H1 (cell line): ENCODE measurements around the gene HS6ST2. TPM values are rescaled to one million over a fixed set of nuclear protein-coding genes. Genes with fewer than 3 reads are reported as not detected.
A peak's percentile ranks its signal among the peaks of the same experiment; 100 is the strongest.

ENCODE experiments used
- CTCF ChIA-PET: fragments of 300-600 bp; sonication (Branson Sonifier 250); formaldehyde crosslinking; loops from one replicate; lab custom pipeline; 2021; ENCODE audit not compliant: partially characterized antibody; lab: Charles Lee
- POLR2A ChIA-PET: fragments of 300-600 bp; sonication (Branson Sonifier 250); formaldehyde crosslinking; loops from one replicate; lab custom pipeline; 2021; ENCODE audit warnings: inconsistent platforms; ENCODE audit not compliant: partially characterized antibody; lab: Charles Lee
- DNase-seq, 2 experiments: peaks; one replicate each; pipeline versions ENCODE4 v3.0.0 to v3.0.0-alpha.2; 2010 to 2022; ENCODE audit warnings: low spot score in 2 of 2, low read depth in 1 of 2, mixed read lengths in 1 of 2
- FAIRE-seq: peaks from 2 replicates; lab custom pipeline; 2011; peaks lifted over from hg19 to GRCh38; lab: Jason Lieb, UNC
- H2AFZ ChIP-seq: 2 replicates; pipeline ENCODE4 v1.8.1; 2012; ENCODE audit warnings: low read length, inconsistent platforms
- H2AK5ac ChIP-seq: 2 replicates; pipeline ENCODE4 v1.6.1; 2013; ENCODE audit warnings: low read depth, low read length
- H2BK120ac ChIP-seq: replicated peaks from 2 replicates; pipeline ENCODE3; 2013; ENCODE audit warnings: low read depth, low read length, inconsistent platforms
- H2BK12ac ChIP-seq: 2 replicates; pipeline ENCODE4 v1.6.1; 2013; ENCODE audit warnings: low read depth, low read length
- H2BK15ac ChIP-seq: 2 replicates; pipeline ENCODE4 v1.6.1; 2013; ENCODE audit warnings: low read length
- H2BK20ac ChIP-seq: 2 replicates; pipeline ENCODE4 v1.6.1; 2013; ENCODE audit warnings: low read length
- H2BK5ac ChIP-seq: 2 replicates; pipeline ENCODE4 v1.6.1; 2013; ENCODE audit warnings: low read depth, low read length
- H3K14ac ChIP-seq: 2 replicates; pipeline ENCODE4 v1.6.1; 2013; ENCODE audit warnings: inconsistent platforms; ENCODE audit not compliant: insufficient read length
- H3K18ac ChIP-seq: 2 replicates; pipeline ENCODE4 v1.6.1; 2013; ENCODE audit warnings: low read length; ENCODE audit errors: extremely low read depth
- H3K23ac ChIP-seq: 2 replicates; pipeline ENCODE4 v1.6.1; 2013; ENCODE audit warnings: inconsistent platforms; ENCODE audit not compliant: insufficient read length
- H3K23me2 ChIP-seq: 2 replicates; pipeline ENCODE4 v1.6.1; 2013; ENCODE audit warnings: low read depth, low read length
- H3K27ac ChIP-seq: 2 replicates; pipeline ENCODE4 v1.6.1; 2011; ENCODE audit warnings: low read depth, low read length, inconsistent platforms
- H3K27me3 ChIP-seq, 4 experiments: replicated peaks in 1 of 4; 1 replicate in 1 of 4; 2 replicates in 3 of 4; pipeline versions ENCODE4 v1.6.1 to v1.8.1; 2011 to 2013; ENCODE audit warnings: low read length in 3 of 4, mild to moderate bottlenecking in 3 of 4, inconsistent platforms in 2 of 4, mixed read lengths in 2 of 4, moderate library complexity in 1 of 4; ENCODE audit not compliant: control insufficient read depth in 3 of 4, insufficient read depth in 3 of 4; ENCODE audit errors: extremely low read depth in 1 of 4
- H3K36me3 ChIP-seq, 4 experiments: 2 replicates each; pipeline versions ENCODE4 v1.6.1 to v1.8.1; 2011 to 2013; ENCODE audit warnings: mild to moderate bottlenecking in 4 of 4, low read length in 3 of 4, moderate library complexity in 2 of 4, control low read depth in 1 of 4, inconsistent platforms in 1 of 4; ENCODE audit not compliant: insufficient read depth in 4 of 4, control insufficient read depth in 2 of 4
- H3K4ac ChIP-seq: replicated peaks from 2 replicates; pipeline ENCODE3; 2013; ENCODE audit warnings: low read length, low read depth, mixed read lengths, inconsistent platforms; ENCODE audit not compliant: insufficient read length
- H3K4me1 ChIP-seq, 4 experiments: replicated peaks in 1 of 4; 1 replicate in 1 of 4; 2 replicates in 3 of 4; pipeline versions ENCODE4 v1.6.1 to v1.8.1; 2011 to 2013; ENCODE audit warnings: low read length in 3 of 4, inconsistent platforms in 2 of 4, mixed read lengths in 1 of 4; ENCODE audit not compliant: insufficient read depth in 4 of 4, control insufficient read depth in 3 of 4
- H3K4me2 ChIP-seq, 2 experiments: 2 replicates each; pipeline versions ENCODE4 v1.6.1 to v1.8.1; 2011 to 2013; ENCODE audit warnings: low read depth in 2 of 2, low read length in 2 of 2, control low read depth in 1 of 2, inconsistent platforms in 1 of 2, mild to moderate bottlenecking in 1 of 2; ENCODE audit not compliant: insufficient read depth in 1 of 2
- H3K4me3 ChIP-seq, 4 experiments: fragments of 200-600, 300-600 bp in 1 of 4; sonication (generic), shearing (Covaris generic), sonication (Bioruptor Twin) in 1 of 4; 2 replicates each; pipeline versions ENCODE4 v1.5.1 to v1.8.1; 2011 to 2016; ENCODE audit warnings: low read length in 4 of 4, low read depth in 3 of 4, control low read depth in 2 of 4, inconsistent platforms in 2 of 4, mild to moderate bottlenecking in 2 of 4, mixed read lengths in 1 of 4, moderate library complexity in 1 of 4; ENCODE audit not compliant: insufficient read depth in 2 of 4; ENCODE audit errors: extremely low read depth in 1 of 4
- H3K56ac ChIP-seq: replicated peaks from 2 replicates; pipeline ENCODE3; 2013; ENCODE audit warnings: low read depth, mild to moderate bottlenecking, mixed read lengths, low read length, inconsistent platforms; ENCODE audit not compliant: insufficient read length
- H3K79me1 ChIP-seq: 2 replicates; pipeline ENCODE4 v1.6.1; 2013; ENCODE audit warnings: low read depth, low read length, control low read depth
- H3K79me2 ChIP-seq, 2 experiments: 2 replicates each; pipeline versions ENCODE4 v1.6.1 to v1.8.1; 2012 to 2013; ENCODE audit warnings: low read length in 2 of 2, mild to moderate bottlenecking in 2 of 2, inconsistent platforms in 1 of 2; ENCODE audit not compliant: insufficient read depth in 2 of 2, control insufficient read depth in 1 of 2
- H3K9ac ChIP-seq, 4 experiments: replicated peaks in 1 of 4; 1 replicate in 1 of 4; 2 replicates in 3 of 4; pipeline versions ENCODE4 v1.6.1 to v1.8.1; 2011 to 2013; ENCODE audit warnings: low read depth in 3 of 4, low read length in 3 of 4, control low read depth in 2 of 4, mild to moderate bottlenecking in 2 of 4, moderate library complexity in 2 of 4, inconsistent platforms in 1 of 4; ENCODE audit errors: extremely low read depth in 1 of 4
- H3K9me3 ChIP-seq, 2 experiments: 2 replicates each; pipeline versions ENCODE4 v1.6.1 to v1.8.1; 2012 to 2013; ENCODE audit warnings: mild to moderate bottlenecking in 2 of 2, moderate library complexity in 2 of 2, control low read depth in 1 of 2, inconsistent platforms in 1 of 2, low read depth in 1 of 2, low read length in 1 of 2, mixed read lengths in 1 of 2; ENCODE audit not compliant: insufficient read depth in 2 of 2
- H4K20me1 ChIP-seq, 2 experiments: replicated peaks in 1 of 2; 2 replicates each; pipeline versions ENCODE3 to v1.8.1; 2011 to 2013; ENCODE audit warnings: inconsistent platforms in 2 of 2, low read length in 2 of 2, mild to moderate bottlenecking in 1 of 2; ENCODE audit not compliant: insufficient read depth in 2 of 2, control insufficient read depth in 1 of 2
- H4K5ac ChIP-seq: 2 replicates; pipeline ENCODE4 v1.6.1; 2013; ENCODE audit warnings: low read length, low read depth, mixed read lengths, inconsistent platforms; ENCODE audit not compliant: insufficient read length
- H4K8ac ChIP-seq: 2 replicates; pipeline ENCODE4 v1.8.0; 2013; ENCODE audit warnings: mild to moderate bottlenecking, moderate library complexity, low read length, inconsistent platforms; ENCODE audit not compliant: insufficient read depth; ENCODE audit errors: extremely low read depth
- H4K91ac ChIP-seq: replicated peaks from 2 replicates; pipeline ENCODE3; 2013; ENCODE audit warnings: low read length, mixed read lengths, inconsistent platforms; ENCODE audit not compliant: insufficient read length
- CTBP2 ChIP-seq: IDR thresholded peaks from 2 replicates; pipeline ENCODE4 v1.7.0; 2011; ENCODE audit warnings: borderline replicate concordance, mild to moderate bottlenecking, moderate library complexity, mixed read lengths, low read length; ENCODE audit not compliant: insufficient read depth, insufficient read length
- EGR1 ChIP-seq: IDR thresholded peaks from 2 replicates; pipeline ENCODE4 v1.6.1; 2011; ENCODE audit warnings: low read depth, low read length, borderline replicate concordance
- GABPA ChIP-seq: IDR thresholded peaks from 2 replicates; pipeline ENCODE4 v1.6.1; 2011; ENCODE audit warnings: mild to moderate bottlenecking, low read length, moderate library complexity, borderline replicate concordance; ENCODE audit not compliant: insufficient read depth
- GTF2F1 ChIP-seq: IDR thresholded peaks from 2 replicates; pipeline ENCODE4 v1.6.1; 2012; ENCODE audit warnings: low read depth, low read length, improper control_type of control experiment, borderline replicate concordance
- JUN ChIP-seq: IDR thresholded peaks from 2 replicates; pipeline ENCODE4 v1.6.1; 2011; ENCODE audit warnings: low read depth, mild to moderate bottlenecking, improper control_type of control experiment, low read length
- KDM1A ChIP-seq: fragments of 200-600, 300-600 bp; sonication (generic); IDR thresholded peaks from 2 replicates; pipeline ENCODE4 v1.7.1; 2016; ENCODE audit warnings: mild to moderate bottlenecking, low read length, borderline replicate concordance
- POLR2AphosphoS5 ChIP-seq: IDR thresholded peaks from 2 replicates; pipeline ENCODE4 v1.6.1; 2011; ENCODE audit warnings: low read depth, low read length
- RAD21 ChIP-seq, 2 experiments: IDR thresholded peaks in 1 of 2; conservative IDR thresholded peaks in 1 of 2; 2 replicates each; pipeline ENCODE4 v1.6.1; 2011; ENCODE audit warnings: low read depth in 2 of 2, low read length in 2 of 2, improper control_type of control experiment in 1 of 2, inconsistent platforms in 1 of 2, mild to moderate bottlenecking in 1 of 2, moderate library complexity in 1 of 2
- RBBP5 ChIP-seq: IDR thresholded peaks from 2 replicates; pipeline ENCODE4 v1.7.1; 2012; ENCODE audit warnings: low read depth, mild to moderate bottlenecking, inconsistent platforms, low read length, moderate library complexity, borderline replicate concordance
- SP1 ChIP-seq: IDR thresholded peaks from 2 replicates; pipeline ENCODE4 v1.6.1; 2011; ENCODE audit warnings: low read depth, low read length
- WGBS, 2 experiments: shearing (Covaris generic) in 1 of 2; methylation state at CpG; one replicate each; pipeline versions ENCODE4 v1.1.6 to v1.1.7; 2013 to 2015; ENCODE audit warnings: low lambda C conversion rate in 2 of 2, mixed read lengths in 2 of 2, inconsistent platforms in 1 of 2, low coverage in 1 of 2, missing lambda C conversion rate in 1 of 2; ENCODE audit not compliant: insufficient replicate concordance in 2 of 2, insufficient coverage in 1 of 2, insufficient read length in 1 of 2; ENCODE audit errors: extremely low coverage in 1 of 2, missing lambda C conversion rate in 1 of 2; 5-methylcytosine and 5-hydroxymethylcytosine counted together
- polyA plus RNA-seq, 7 experiments: library from polyadenylated mRNA; depleted of rRNA in 3 of 7; stranded (reverse) in 5 of 7; unstranded in 2 of 7; fragments of >200 nt in 5 of 7; fragments of 200-250 nt in 2 of 7; gene quantifications; 1 replicate in 5 of 7; 2 replicates in 1 of 7; 4 replicates in 1 of 7; pipeline versions ENCODE4 v1.2.1 to v1.2.3, GENCODE V29; 2011 to 2013; ENCODE audit warnings: missing spikeins in 2 of 7, mixed read lengths in 2 of 7
- total RNA-seq: library from RNA; stranded (reverse); fragmentation: NEBNext Ultra II Directional; extraction: Animal tissue kit (Norgen Biotek cat#: 25700); gene quantifications from 2 replicates; pipeline ENCODE4 v1.2.1, GENCODE V29; 2021
- TF ChIP-seq, protein P1 (sequence below): IDR thresholded peaks from 2 replicates; pipeline ENCODE4 v1.6.1; 2012; ENCODE audit warnings: inconsistent platforms
- TF ChIP-seq, protein P2 (sequence below): IDR thresholded peaks from 2 replicates; pipeline ENCODE4 v1.6.1; 2012; ENCODE audit warnings: inconsistent platforms

The HS6ST2 gene
- total and polyA plus RNA-seq, 2 of the 8 experiments (the other 6 are each of a cell fraction or from before 2014, with no cell fraction given) = 3.9 TPM

DNA sequence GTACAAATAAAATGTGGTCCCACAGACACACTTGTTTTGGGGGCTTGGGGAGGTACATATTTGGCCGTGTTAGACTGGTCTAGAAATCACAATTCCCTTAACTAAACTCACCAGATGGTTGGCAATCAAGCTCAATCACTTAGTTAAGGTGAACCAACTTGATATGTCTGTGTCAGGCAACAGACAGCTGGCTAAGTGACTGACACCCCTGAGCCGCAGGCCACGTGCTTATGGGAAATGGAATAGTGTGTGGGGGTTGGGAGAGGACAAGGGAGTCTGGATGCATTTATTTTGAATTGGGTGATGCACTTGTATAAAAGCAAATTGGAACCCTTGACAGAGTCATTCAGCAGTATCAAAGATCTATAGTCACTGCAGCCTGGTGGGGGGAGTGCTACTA lies 209.0 kb downstream of the HS6ST2 start:
- WGBS, 2 experiments = 83% methylated on average over 3 of the region's 3 CpGs; no CpG with 5 or more reads in 1 of the 2 experiments
- no peak overlapping the region for H4K91ac ChIP-seq
- no peaks in the 10 kb centered on the region for H3K9me3 ChIP-seq
- H3K79me1 ChIP-seq = no peaks in the 10 kb centered on the region
- no peak overlapping the region for H3K56ac ChIP-seq
- H3K18ac ChIP-seq = no peak overlapping the region
- H3K9ac ChIP-seq = no peak overlapping the region
- DNase-seq (no peak), FAIRE-seq (peak; percentile 52)
- H3K23me2 ChIP-seq = no peaks in the 10 kb centered on the region
- no peak overlapping the region for H2BK20ac ChIP-seq
- POLR2A ChIA-PET = no interaction called here
- no peak overlapping the region for H2BK12ac ChIP-seq
- H3K14ac ChIP-seq = no peak overlapping the region
- H4K20me1 ChIP-seq = no peaks in the 10 kb centered on the region
- no peak overlapping the region for H3K23ac ChIP-seq
- H4K5ac ChIP-seq = no peak overlapping the region
- no peak overlapping the region for H3K4ac ChIP-seq
- no peaks in the 10 kb centered on the region for H3K79me2 ChIP-seq
- H4K8ac ChIP-seq = no peak overlapping the region
- H2BK120ac ChIP-seq = no peak overlapping the region
- peaks cover 0 to 9% (median 0%) of the 10 kb centered on the region in 4 experiments; a peak in 2 of 7 replicates for H3K27me3 ChIP-seq
- no peak overlapping the region for H3K4me2 ChIP-seq
- CTCF ChIA-PET = interaction anchor here (0.5 to 2.3 kb wide), 6 partner anchors 9 to 479 kb away, joined by 3 to 10 read pairs (median 4); no protein-coding TSS in a partner anchor
- no peak overlapping the region for H3K27ac ChIP-seq
- H2AFZ ChIP-seq = no peak overlapping the region
- no peaks in the 10 kb centered on the region for H3K36me3 ChIP-seq
- H3K4me1 ChIP-seq = peaks cover 0 to 13% (median 6%) of the 10 kb centered on the region in 4 experiments; a peak in 3 of 7 replicates
- no peak overlapping the region for H2BK15ac ChIP-seq
- no peak overlapping the region for H2AK5ac ChIP-seq
- H2BK5ac ChIP-seq = no peak overlapping the region
- no peak overlapping the region for H3K4me3 ChIP-seq
- no peak for TF ChIP-seq JUN
- no peak for TF ChIP-seq POLR2AphosphoS5
- no peak for TF ChIP-seq EGR1
- no peak for TF ChIP-seq CTBP2
- no peak for TF ChIP-seq GABPA
- no peak for TF ChIP-seq KDM1A
- TF ChIP-seq RBBP5 = no peak
- TF ChIP-seq SP1 = no peak
- TF ChIP-seq GTF2F1 = no peak
- TF ChIP-seq, protein P1, sequence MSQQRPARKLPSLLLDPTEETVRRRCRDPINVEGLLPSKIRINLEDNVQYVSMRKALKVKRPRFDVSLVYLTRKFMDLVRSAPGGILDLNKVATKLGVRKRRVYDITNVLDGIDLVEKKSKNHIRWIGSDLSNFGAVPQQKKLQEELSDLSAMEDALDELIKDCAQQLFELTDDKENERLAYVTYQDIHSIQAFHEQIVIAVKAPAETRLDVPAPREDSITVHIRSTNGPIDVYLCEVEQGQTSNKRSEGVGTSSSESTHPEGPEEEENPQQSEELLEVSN = no peak
- TF ChIP-seq, protein P2, sequence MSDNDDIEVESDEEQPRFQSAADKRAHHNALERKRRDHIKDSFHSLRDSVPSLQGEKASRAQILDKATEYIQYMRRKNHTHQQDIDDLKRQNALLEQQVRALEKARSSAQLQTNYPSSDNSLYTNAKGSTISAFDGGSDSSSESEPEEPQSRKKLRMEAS = no peak
- TF ChIP-seq RAD21 (IDR thresholded peaks at IDR 0.05 in 1 of 2, conservative IDR thresholded peaks at IDR 0.05 in 1 of 2; ENCODE audit: low read depth in 2 of 2, low read length in 2 of 2) = no peak
